Effector CD4-positive, alpha-beta T cell (primary cell): ENCODE data around the gene KIR2DL1.
"Not testable (repeated sequence)": the region's sequence is repeated elsewhere in the genome, so short reads cannot be mapped to it uniquely, and the experiment has no call there.

Experiments
- DNase-seq: peaks from one replicate; pipeline ENCODE4 v3.0.0-alpha.2; 2020

KIR2DL1 gene

DNA sequence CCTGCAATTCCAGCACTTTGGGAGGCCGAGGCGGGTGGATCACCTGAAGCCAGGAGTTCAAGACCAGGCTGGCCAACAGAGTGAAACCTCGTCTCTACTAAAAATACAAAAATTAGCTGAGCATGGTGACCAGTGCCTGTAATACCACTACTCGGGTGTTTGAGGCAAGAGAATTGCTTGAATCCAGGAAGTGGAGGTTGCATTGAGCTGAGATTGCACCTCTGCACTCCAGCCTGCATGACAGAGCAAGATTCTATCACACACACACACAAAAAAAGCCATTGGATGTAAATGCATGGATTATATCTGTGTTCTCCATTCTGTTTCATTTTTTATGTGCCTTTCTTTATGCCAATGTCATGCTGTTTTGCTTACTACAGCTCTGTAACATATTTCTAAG, 54.8 kb downstream of the KIR2DL1 start:
- not testable (repeated sequence) for DNase-seq

DNA sequence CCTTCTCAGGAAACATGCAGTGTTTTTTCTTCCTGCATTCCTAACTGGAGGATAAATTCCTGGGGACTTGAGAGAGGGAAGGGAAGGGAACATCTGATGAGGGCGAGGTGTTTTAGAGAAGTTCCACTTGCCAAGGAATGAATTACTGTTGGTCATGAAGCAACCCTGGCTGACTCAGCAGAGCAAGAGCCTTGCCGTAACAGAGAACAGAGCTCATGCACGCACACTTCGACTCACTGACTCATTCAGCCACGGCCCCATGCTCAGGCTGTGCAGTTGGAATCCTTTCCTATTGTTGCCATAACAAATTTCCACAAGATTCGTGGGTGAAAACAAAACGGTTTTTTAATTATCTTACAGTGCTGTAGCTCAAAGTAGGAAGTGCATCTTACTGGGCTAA, 55.7 kb downstream of the KIR2DL1 start:
- DNase-seq = not testable (repeated sequence)

DNA sequence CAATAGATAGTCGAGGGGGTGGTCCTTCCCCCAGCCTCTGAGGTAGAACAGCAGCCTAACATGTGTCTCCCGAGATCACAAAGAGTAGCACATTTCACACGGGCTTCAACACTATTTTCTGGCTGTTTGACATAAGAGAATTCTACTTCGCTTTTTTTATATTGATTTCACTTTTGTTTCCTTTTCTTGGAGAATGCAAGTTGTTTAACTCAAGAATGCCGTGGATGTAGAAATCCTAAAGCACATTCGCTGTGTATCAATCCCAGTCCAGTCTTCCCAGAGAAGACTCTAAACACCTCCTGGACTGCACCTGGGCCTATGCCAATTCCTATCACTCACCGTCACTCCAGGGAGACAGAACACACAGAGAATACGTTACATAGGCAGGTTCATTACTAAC, 58.5 kb downstream of the KIR2DL1 start:
- not testable (repeated sequence) for DNase-seq

DNA sequence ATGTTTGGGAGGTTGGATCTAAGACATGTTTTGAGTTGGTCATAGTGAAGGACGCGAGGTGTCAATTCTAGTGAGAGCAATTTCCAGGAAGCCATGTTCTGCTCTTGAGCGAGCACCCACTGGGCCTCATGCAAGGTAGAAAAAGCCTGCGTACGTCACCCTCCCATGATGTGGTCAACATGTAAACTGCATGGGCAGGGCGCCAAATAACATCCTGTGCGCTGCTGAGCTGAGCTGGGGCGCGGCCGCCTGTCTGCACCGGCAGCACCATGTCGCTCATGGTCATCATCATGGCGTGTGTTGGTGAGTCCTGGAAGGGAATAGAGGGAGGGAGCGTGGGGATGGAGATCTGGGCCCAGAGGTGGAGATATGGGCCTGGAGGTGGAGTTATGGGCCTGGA, 62.9 kb downstream of the KIR2DL1 start, which contains the start of gene KIR2DS4:
Gene KIR2DS4, plus strand, starts transcription at position 181 of the 400 bp plus-strand sequence.
- not testable (repeated sequence) for DNase-seq
